HCT116 (cell line): ENCODE data around the gene METTL25. TPM values are rescaled to one million over a fixed set of nuclear protein-coding genes. Genes with fewer than 3 reads are reported as not detected.

Experiments used
- ATAC-seq: fragments of 200-7000 bp; cut with Tn5 transposase; 2 replicates; pipeline ENCODE4 v1.9.1; 2020; ENCODE audit warnings: mild to moderate bottlenecking, moderate library complexity
- BruUV-seq: library from RNA; stranded (reverse); fragments of 400-500 nt; replicated peaks from 2 replicates; lab custom pipeline; 2021; lab: Mats Ljungman, UMichigan
- CTCF ChIA-PET: fragments of 300-600 bp; sonication (Branson Sonifier 250); formaldehyde crosslinking; loops from one replicate; lab custom pipeline; 2021; ENCODE audit warnings: antibody characterized with exemption; lab: Charles Lee
- POLR2A ChIA-PET: fragments of 300-600, 350-600 bp; sonication (Branson Sonifier 250); formaldehyde crosslinking; loops from one replicate; lab custom pipeline; 2021; ENCODE audit warnings: antibody characterized with exemption; lab: Charles Lee
- RAD21 ChIA-PET, 2 experiments: fragments of 300-600 bp; sonication (Branson Sonifier 250); formaldehyde crosslinking; loops; one replicate each; lab custom pipeline; 2023; ENCODE audit warnings: low total read pairs in 2 of 2; ENCODE audit not compliant: uncharacterized antibody in 2 of 2, unreplicated experiment in 2 of 2, low non-redundant PET in 1 of 2; lab: Charles Lee
- DNase-seq: peaks from one replicate; pipeline ENCODE4 v3.0.0-alpha.2; 2010; ENCODE audit warnings: low read depth, low spot score
- H2AFZ ChIP-seq: fragments of 200-600 bp; shearing (Covaris generic), sonication (generic); 2 replicates; pipeline ENCODE4 v1.6.1; 2017; ENCODE audit warnings: low read depth, mixed run types, mixed read lengths, antibody characterized with exemption, low read length; ENCODE audit not compliant: poor library complexity, severe bottlenecking
- H3K27ac ChIP-seq: 2 replicates; pipeline ENCODE4 v1.5.1; 2012; ENCODE audit warnings: low read depth, low read length
- H3K27me3 ChIP-seq: fragments of 200-600 bp; sonication (generic); 2 replicates; pipeline ENCODE4 v1.6.1; 2016; ENCODE audit warnings: mixed run types, low read length, mixed read lengths; ENCODE audit not compliant: insufficient read depth
- H3K36me3 ChIP-seq, 2 experiments: fragments of 200-500 bp in 1 of 2; fragments of 200-600 bp in 1 of 2; sonication (Bioruptor generic) in 1 of 2; sonication (generic) in 1 of 2; 2 replicates each; pipeline versions ENCODE4 v1.5.1 to v1.6.1; 2014 to 2016; ENCODE audit warnings: low read length in 2 of 2, inconsistent platforms in 1 of 2, mixed read lengths in 1 of 2, mixed run types in 1 of 2; ENCODE audit not compliant: insufficient read depth in 2 of 2, control insufficient read depth in 1 of 2
- H3K4me1 ChIP-seq, 2 experiments: fragments of 200-600 bp in 1 of 2; sonication (generic) in 1 of 2; 2 replicates each; pipeline versions ENCODE4 v1.5.1 to v1.6.1; 2012 to 2017; ENCODE audit warnings: low read length in 2 of 2, inconsistent platforms in 1 of 2, mild to moderate bottlenecking in 1 of 2, mixed read lengths in 1 of 2, mixed run types in 1 of 2, moderate library complexity in 1 of 2; ENCODE audit not compliant: insufficient read depth in 2 of 2, control insufficient read depth in 1 of 2
- H3K4me2 ChIP-seq: fragments of 200-600 bp; sonication (generic); 2 replicates; pipeline ENCODE4 v1.6.1; 2017; ENCODE audit warnings: mixed run types, low read length, mixed read lengths
- H3K4me3 ChIP-seq, 2 experiments: fragments of 200-600 bp in 1 of 2; sonication (generic) in 1 of 2; replicated peaks in 1 of 2; 2 replicates each; pipeline ENCODE4 v1.5.1; 2011 to 2016; ENCODE audit warnings: low read length in 2 of 2, control low read depth in 1 of 2, low read depth in 1 of 2, mild to moderate bottlenecking in 1 of 2, mixed read lengths in 1 of 2, mixed run types in 1 of 2
- H3K79me2 ChIP-seq: fragments of 200-600 bp; sonication (generic); 2 replicates; pipeline ENCODE4 v1.6.1; 2017; ENCODE audit warnings: mild to moderate bottlenecking, mixed run types, low read length, moderate library complexity, mixed read lengths; ENCODE audit not compliant: insufficient read depth
- H3K9ac ChIP-seq: fragments of 200-600 bp; sonication (generic); 2 replicates; pipeline ENCODE4 v1.6.1; 2016; ENCODE audit warnings: low read length, mixed read lengths
- H3K9me2 ChIP-seq: fragments of 200-600 bp; sonication (generic), shearing (Covaris generic); 2 replicates; pipeline ENCODE4 v1.6.1; 2017; ENCODE audit warnings: mixed run types, mild to moderate bottlenecking, moderate library complexity; ENCODE audit not compliant: insufficient read depth
- H3K9me3 ChIP-seq, 2 experiments: fragments of 200-500 bp in 1 of 2; fragments of 200-600 bp in 1 of 2; sonication (Bioruptor generic) in 1 of 2; sonication (generic) in 1 of 2; 2 replicates each; pipeline ENCODE4 v1.6.1; 2014 to 2017; ENCODE audit warnings: low read length in 2 of 2, mixed read lengths in 2 of 2, inconsistent platforms in 1 of 2, low read depth in 1 of 2, mild to moderate bottlenecking in 1 of 2, mixed run types in 1 of 2, moderate library complexity in 1 of 2; ENCODE audit not compliant: control insufficient read depth in 1 of 2, insufficient read depth in 1 of 2
- H4K20me1 ChIP-seq: fragments of 200-600 bp; sonication (generic), shearing (Covaris generic); 2 replicates; pipeline ENCODE4 v1.6.1; 2017; ENCODE audit warnings: mixed run types, mild to moderate bottlenecking, moderate library complexity; ENCODE audit not compliant: insufficient read depth
- CEBPB ChIP-seq: IDR thresholded peaks from 2 replicates; pipeline ENCODE4 v1.6.1; 2012; ENCODE audit warnings: low read depth
- EGR1 ChIP-seq: IDR thresholded peaks from 2 replicates; pipeline ENCODE4 v1.6.1; 2012; ENCODE audit warnings: low read depth
- FOSL1 ChIP-seq: IDR thresholded peaks from 2 replicates; pipeline ENCODE4 v1.6.1; 2012; ENCODE audit warnings: low read depth
- POLR2A ChIP-seq: IDR thresholded peaks from 2 replicates; pipeline ENCODE4 v1.7.0; 2011; ENCODE audit warnings: borderline replicate concordance; ENCODE audit not compliant: insufficient read depth, insufficient read length; ENCODE audit errors: extremely low read depth
- RAD21 ChIP-seq: IDR thresholded peaks from 2 replicates; pipeline ENCODE4 v1.6.1; 2012; ENCODE audit warnings: low read depth, mild to moderate bottlenecking
- SIN3A ChIP-seq: IDR thresholded peaks from 2 replicates; pipeline ENCODE4 v1.6.1; 2012; ENCODE audit warnings: low read depth
- SP1 ChIP-seq: IDR thresholded peaks from 2 replicates; pipeline ENCODE4 v1.6.1; 2012; ENCODE audit warnings: low read depth
- SRF ChIP-seq: IDR thresholded peaks from 2 replicates; pipeline ENCODE4 v1.6.1; 2012; ENCODE audit warnings: low read depth
- YY1 ChIP-seq: IDR thresholded peaks from 2 replicates; pipeline ENCODE4 v1.6.1; 2011; ENCODE audit warnings: low read length, low read depth, moderate library complexity, mild to moderate bottlenecking; ENCODE audit not compliant: insufficient replicate concordance; ENCODE audit errors: extremely low read depth
- intact Hi-C: fragments of 100-400 bp; cut with micrococcal nuclease; formaldehyde crosslinking; loops from 2 replicates; pipeline ENCODE4 v1.10.0; 2022
- total RNA-seq: library from RNA; stranded (reverse); gene quantifications from one replicate; pipeline ENCODE4 v1.2.1, GENCODE V29; 2021; ENCODE audit not compliant: unreplicated experiment
- TF ChIP-seq, protein P1 (sequence below): IDR thresholded peaks from 2 replicates; pipeline ENCODE4 v1.6.1; 2011; ENCODE audit warnings: mild to moderate bottlenecking, low read length, moderate library complexity; ENCODE audit not compliant: insufficient replicate concordance; ENCODE audit errors: extremely low read depth
- TF ChIP-seq, protein P2 (sequence below): IDR thresholded peaks from 2 replicates; pipeline ENCODE4 v1.6.1; 2012

METTL25 gene
- total RNA-seq, 1 experiment from 2014 or later = 4.4 TPM

DNA sequence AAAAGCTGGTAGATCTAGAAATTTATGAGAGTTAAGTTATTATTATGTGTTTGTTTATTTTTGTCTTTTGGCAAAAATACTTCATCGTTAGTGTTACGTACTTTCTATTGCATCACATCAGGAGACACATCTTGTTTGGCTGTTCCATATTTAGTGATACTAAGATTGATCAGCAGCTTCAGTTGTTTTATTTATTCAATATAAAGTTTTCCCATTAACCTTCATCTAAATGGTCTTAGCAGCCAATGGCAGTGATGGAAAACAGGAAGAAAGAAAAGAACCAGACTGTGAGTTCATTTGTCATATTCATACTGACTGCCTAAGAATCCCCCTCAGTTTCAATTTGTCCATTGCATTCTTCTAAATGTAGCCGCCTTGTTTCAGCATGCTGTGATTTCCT is 122.3 kb downstream of the METTL25 start:
- Histone ChIP-seq H3K79me2 (no peaks in the 10 kb centered on the region), H3K9me2 (no peaks in the 10 kb centered on the region), H3K4me2 (no peak overlapping the region), H3K9ac (no peak overlapping the region), H3K4me1 (no peaks in the 10 kb centered on the region), H3K27ac (no peak overlapping the region), H2AFZ (no peak overlapping the region)
- intact Hi-C loops = no loop called here
- ChIA-PET CTCF (no interaction called here), RAD21 (no interaction called here)
- no peak for DNase-seq
- TF ChIP-seq EGR1 (no peak), SIN3A (no peak), CEBPB (no peak), SRF (no peak), SP1 (no peak), YY1 (no peak), FOSL1 (no peak), POLR2A (no peak), RAD21 (no peak)
- TF ChIP-seq, protein P1, sequence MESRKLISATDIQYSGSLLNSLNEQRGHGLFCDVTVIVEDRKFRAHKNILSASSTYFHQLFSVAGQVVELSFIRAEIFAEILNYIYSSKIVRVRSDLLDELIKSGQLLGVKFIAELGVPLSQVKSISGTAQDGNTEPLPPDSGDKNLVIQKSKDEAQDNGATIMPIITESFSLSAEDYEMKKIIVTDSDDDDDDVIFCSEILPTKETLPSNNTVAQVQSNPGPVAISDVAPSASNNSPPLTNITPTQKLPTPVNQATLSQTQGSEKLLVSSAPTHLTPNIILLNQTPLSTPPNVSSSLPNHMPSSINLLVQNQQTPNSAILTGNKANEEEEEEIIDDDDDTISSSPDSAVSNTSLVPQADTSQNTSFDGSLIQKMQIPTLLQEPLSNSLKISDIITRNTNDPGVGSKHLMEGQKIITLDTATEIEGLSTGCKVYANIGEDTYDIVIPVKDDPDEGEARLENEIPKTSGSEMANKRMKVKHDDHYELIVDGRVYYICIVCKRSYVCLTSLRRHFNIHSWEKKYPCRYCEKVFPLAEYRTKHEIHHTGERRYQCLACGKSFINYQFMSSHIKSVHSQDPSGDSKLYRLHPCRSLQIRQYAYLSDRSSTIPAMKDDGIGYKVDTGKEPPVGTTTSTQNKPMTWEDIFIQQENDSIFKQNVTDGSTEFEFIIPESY = no peak
- TF ChIP-seq, protein P2, sequence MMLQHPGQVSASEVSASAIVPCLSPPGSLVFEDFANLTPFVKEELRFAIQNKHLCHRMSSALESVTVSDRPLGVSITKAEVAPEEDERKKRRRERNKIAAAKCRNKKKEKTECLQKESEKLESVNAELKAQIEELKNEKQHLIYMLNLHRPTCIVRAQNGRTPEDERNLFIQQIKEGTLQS = no peak
- TF ChIP-seq, all 23 proteins: peak for 0
- Histone ChIP-seq H4K20me1 (no peaks in the 10 kb centered on the region), H3K9me3 (no peaks in the 10 kb centered on the region), H3K4me3 (no peak overlapping the region), H3K36me3 (no peaks in the 10 kb centered on the region), H3K27me3 (no peaks in the 10 kb centered on the region)
- POLR2A ChIA-PET = no interaction called here
- ATAC-seq = no peak
- BruUV-seq = no TSS peak
